Ascending aorta (tissue), 2 donors: Measurements from ENCODE around the gene CFAP54. TPM values are rescaled to one million over a fixed set of nuclear protein-coding genes. Genes with fewer than 3 reads are reported as not detected.

Source experiments
- DNase-seq, 2 donors: peaks; one replicate each; pipeline ENCODE4 v3.0.0-alpha.2; 2019; ENCODE audit warnings: low spot score in 2 of 2
- H3K27ac ChIP-seq, 2 donors: fragments of 200-600 bp; sonication (generic); one replicate each; pipeline ENCODE4 v1.5.1; 2016 to 2017; ENCODE audit warnings: mild to moderate bottlenecking in 1 of 2
- H3K27me3 ChIP-seq: fragments of 200-600 bp; sonication (generic); one replicate; pipeline ENCODE4 v1.5.1; 2017
- H3K36me3 ChIP-seq, 2 donors: fragments of 200-600 bp; sonication (generic); one replicate each; pipeline ENCODE4 v1.5.1; 2016
- H3K4me1 ChIP-seq, 2 donors: fragments of 200-600 bp; sonication (generic); one replicate each; pipeline ENCODE4 v1.5.1; 2016 to 2017; ENCODE audit warnings: mild to moderate bottlenecking in 1 of 2
- H3K4me3 ChIP-seq, 2 donors: fragments of 200-600 bp; sonication (generic); one replicate each; pipeline ENCODE4 v1.5.1; 2016 to 2017; ENCODE audit warnings: mild to moderate bottlenecking in 1 of 2
- H3K9me3 ChIP-seq, 2 donors: fragments of 200-600 bp; sonication (generic); one replicate each; pipeline ENCODE4 v1.5.1; 2016
- CTCF ChIP-seq, 3 experiments: fragments of 200-600 bp in 2 of 3; fragments of 450-650 bp in 1 of 3; sonication (generic) in 2 of 3; IDR thresholded peaks; one replicate each; pipeline ENCODE4 v1.5.1; 2016 to 2019; ENCODE audit warnings: antibody characterized with exemption in 3 of 3, mild to moderate bottlenecking in 1 of 3, moderate library complexity in 1 of 3
- intact Hi-C: fragments of 100-400 bp; cut with DNase I; formaldehyde crosslinking; loops from one replicate; pipeline ENCODE4 v1.15.1; 2023
- total RNA-seq: library from RNA; depleted of rRNA; stranded (reverse); fragments of >200 nt; gene quantifications from one replicate; pipeline ENCODE4 v1.1.0, GENCODE V29; 2016

The CFAP54 gene
- total RNA-seq, 1 donor from 2014 or later = not detected

GRCh38 chr12:96858162-96858561 lies 368.8 kb downstream of the CFAP54 start:
- Histone ChIP-seq H3K36me3 (no peaks in the 10 kb centered on the region), H3K27ac (no peak overlapping the region), H3K9me3 (no peaks in the 10 kb centered on the region), H3K27me3 (no peaks in the 10 kb centered on the region), H3K4me3 (no peak overlapping the region), H3K4me1 (no peaks in the 10 kb centered on the region)
- TF ChIP-seq CTCF (IDR thresholded peaks at IDR 0.05) = no peak
- intact Hi-C loops = no loop called here
- no peak for DNase-seq

GRCh38 chr12:96861656-96862055 lies 372.3 kb downstream of the CFAP54 start:
- Histone ChIP-seq H3K27ac (no peak overlapping the region), H3K4me3 (no peak overlapping the region), H3K27me3 (no peaks in the 10 kb centered on the region), H3K4me1 (no peaks in the 10 kb centered on the region), H3K36me3 (no peaks in the 10 kb centered on the region), H3K9me3 (no peaks in the 10 kb centered on the region)
- no peak for TF ChIP-seq CTCF (IDR thresholded peaks at IDR 0.05)
- DNase-seq = no peak
- intact Hi-C loops = no loop called here

GRCh38 chr12:96862326-96862725 lies 372.9 kb downstream of the CFAP54 start:
- intact Hi-C loops = no loop called here
- no peak for DNase-seq
- TF ChIP-seq CTCF (IDR thresholded peaks at IDR 0.05) = no peak
- no peak overlapping the region for H3K27ac ChIP-seq
- no peak overlapping the region for H3K4me3 ChIP-seq
- no peaks in the 10 kb centered on the region for H3K4me1 ChIP-seq
- H3K36me3 ChIP-seq = no peaks in the 10 kb centered on the region
- H3K9me3 ChIP-seq = no peaks in the 10 kb centered on the region
- H3K27me3 ChIP-seq = no peaks in the 10 kb centered on the region

- H3K27me3 ChIP-seq = no peaks in the 10 kb centered on the region
- H3K27ac ChIP-seq = no peak overlapping the region
- H3K36me3 ChIP-seq = no peaks in the 10 kb centered on the region
- no peak for DNase-seq
- TF ChIP-seq CTCF (IDR thresholded peaks at IDR 0.05) = no peak
- H3K4me1 ChIP-seq = no peaks in the 10 kb centered on the region
- intact Hi-C loops = no loop called here
- H3K4me3 ChIP-seq = no peak overlapping the region
- no peaks in the 10 kb centered on the region for H3K9me3 ChIP-seq
These were observed 375.0 kb downstream of the CFAP54 start for GRCh38 chr12:96864335-96864734.

- Histone ChIP-seq H3K27ac (no peak overlapping the region), H3K27me3 (no peaks in the 10 kb centered on the region), H3K4me3 (no peak overlapping the region), H3K4me1 (no peaks in the 10 kb centered on the region), H3K36me3 (no peaks in the 10 kb centered on the region), H3K9me3 (no peaks in the 10 kb centered on the region)
- intact Hi-C loops = no loop called here
- TF ChIP-seq CTCF (IDR thresholded peaks at IDR 0.05) = no peak
- no peak for DNase-seq
These were observed 377.6 kb downstream of the CFAP54 start for GRCh38 chr12:96866801-96867590.
